ENCODE measurements around the gene ZNF652. TPM values are rescaled to one million over a fixed set of nuclear protein-coding genes. Genes with fewer than 3 reads are reported as not detected.

ZNF652 gene
- total and polyA plus RNA-seq, 2 of the 4 experiments (the other 2 are of a cell fraction) = 3.6 to 8.8 TPM

DNA sequence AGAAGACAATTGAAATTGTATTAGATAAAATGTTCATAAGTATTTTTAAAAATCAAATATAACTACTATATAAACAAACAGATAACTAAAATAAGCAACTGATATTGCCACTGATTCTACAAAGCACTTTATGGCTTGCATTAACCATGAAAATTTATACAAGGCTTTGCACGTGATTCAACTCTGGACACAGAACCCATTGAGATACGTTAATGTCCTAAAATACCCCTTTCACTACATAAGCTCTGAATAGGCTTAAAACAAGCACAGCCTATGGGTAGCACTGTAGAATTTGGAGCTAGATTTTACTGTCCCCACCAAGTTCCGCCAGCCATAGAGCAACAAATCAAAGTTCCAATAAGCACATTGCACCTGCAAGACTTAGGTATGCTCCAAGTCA is 4.5 kb downstream of the ZNF652 start:
- H3K4me2 ChIP-seq (ENCODE audit: low read depth, low read length) = no peak overlapping the region
- no peak overlapping the region for H3K56ac ChIP-seq (ENCODE audit: extremely low read depth, insufficient read depth, low read length)
- no peak overlapping the region for H2AK9ac ChIP-seq (replicated peaks; ENCODE audit: low read depth, low read length, poor library complexity)
- ChIA-PET POLR2A (ENCODE audit: unreplicated experiment) (interaction anchor here (0.6 kb wide), 1 partner anchor 98 kb away, joined by 16 read pairs; no protein-coding TSS in a partner anchor), CTCF (interaction anchor here (0.6 to 1.1 kb wide), 2 partner anchors 11 to 862 kb away, joined by 3 read pairs; no protein-coding TSS in a partner anchor)
- H3K27me3 ChIP-seq (ENCODE audit: control insufficient read depth, insufficient read depth, low read length) = no peaks in the 10 kb centered on the region
- DNase-seq (no peak), ATAC-seq (ENCODE audit: low read depth) (no peak)
- 100% methylated on average over 1 of the region's 3 CpGs; no CpG with 5 or more reads in 1 of the 2 experiments for WGBS, 2 experiments (ENCODE audit: extremely low coverage in 2 of 2, insufficient read length in 1 of 2)
- H2BK15ac ChIP-seq (ENCODE audit: low read depth, low read length) = no peak overlapping the region
- H3K4ac ChIP-seq (ENCODE audit: low read depth, low read length) = no peak overlapping the region
- H3K23ac ChIP-seq (ENCODE audit: low read depth, low read length) = no peak overlapping the region
- peaks cover 7% of the 10 kb centered on the region for H3K9me1 ChIP-seq (ENCODE audit: insufficient read depth, low read length)
- dilution Hi-C loops (cut with HindIII; ENCODE audit: low sequenced_read_pairs, unreplicated experiment) (no loop called here), in situ Hi-C loops (cut with MboI; ENCODE audit: low sequenced_read_pairs) (no loop called here), intact Hi-C loops (cut with micrococcal nuclease) (no loop called here)
- H2BK120ac ChIP-seq (ENCODE audit: low read depth, low read length) = no peak overlapping the region
- no peak overlapping the region for H3K9ac ChIP-seq (ENCODE audit: low read depth, low read length)
- peaks cover 21 to 59% of the 10 kb centered on the region in 2 experiments for H3K79me1 ChIP-seq (ENCODE audit: low read depth in 1 of 2, low read length in 2 of 2)
- no peak overlapping the region for H2BK5ac ChIP-seq (ENCODE audit: low read depth, low read length, poor library complexity, severe bottlenecking)
- H3K27ac ChIP-seq (ENCODE audit: insufficient read depth, low read length) = no peak overlapping the region
- no peaks in the 10 kb centered on the region for H3K9me3 ChIP-seq (ENCODE audit: control insufficient read depth, insufficient read depth, low read length)
- BruUV-seq (replicated peaks) = no TSS peak
- H2AFZ ChIP-seq (replicated peaks; ENCODE audit: low read length, poor library complexity) = no peak overlapping the region
- H4K8ac ChIP-seq (ENCODE audit: low read depth in 2 of 2, low read length in 2 of 2) = no peak overlapping the region
- H4K5ac ChIP-seq (ENCODE audit: low read depth, low read length) = no peak overlapping the region
- H3K14ac ChIP-seq (replicated peaks; ENCODE audit: low read depth, low read length) = no peak overlapping the region
- peaks cover 68% of the 10 kb centered on the region for H4K20me1 ChIP-seq (ENCODE audit: insufficient read depth, low read length)
- TF ChIP-seq MAFK (IDR thresholded peaks at IDR 0.05; ENCODE audit: low read depth, low read length) = no peak
- no peak for TF ChIP-seq BHLHE40 (IDR thresholded peaks at IDR 0.05; ENCODE audit: low read depth, low read length)
- no peak for TF ChIP-seq MAZ (IDR thresholded peaks at IDR 0.05; ENCODE audit: borderline replicate concordance, low read depth, low read length)
- TF ChIP-seq, protein P1, sequence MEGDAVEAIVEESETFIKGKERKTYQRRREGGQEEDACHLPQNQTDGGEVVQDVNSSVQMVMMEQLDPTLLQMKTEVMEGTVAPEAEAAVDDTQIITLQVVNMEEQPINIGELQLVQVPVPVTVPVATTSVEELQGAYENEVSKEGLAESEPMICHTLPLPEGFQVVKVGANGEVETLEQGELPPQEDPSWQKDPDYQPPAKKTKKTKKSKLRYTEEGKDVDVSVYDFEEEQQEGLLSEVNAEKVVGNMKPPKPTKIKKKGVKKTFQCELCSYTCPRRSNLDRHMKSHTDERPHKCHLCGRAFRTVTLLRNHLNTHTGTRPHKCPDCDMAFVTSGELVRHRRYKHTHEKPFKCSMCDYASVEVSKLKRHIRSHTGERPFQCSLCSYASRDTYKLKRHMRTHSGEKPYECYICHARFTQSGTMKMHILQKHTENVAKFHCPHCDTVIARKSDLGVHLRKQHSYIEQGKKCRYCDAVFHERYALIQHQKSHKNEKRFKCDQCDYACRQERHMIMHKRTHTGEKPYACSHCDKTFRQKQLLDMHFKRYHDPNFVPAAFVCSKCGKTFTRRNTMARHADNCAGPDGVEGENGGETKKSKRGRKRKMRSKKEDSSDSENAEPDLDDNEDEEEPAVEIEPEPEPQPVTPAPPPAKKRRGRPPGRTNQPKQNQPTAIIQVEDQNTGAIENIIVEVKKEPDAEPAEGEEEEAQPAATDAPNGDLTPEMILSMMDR (conservative IDR thresholded peaks at IDR 0.05; ENCODE audit: low read depth, low read length) = no peak
- no peak overlapping the region for H3K4me3 ChIP-seq (ENCODE audit: insufficient read depth, low read depth, low read length)
- H2BK20ac ChIP-seq (ENCODE audit: low read depth, low read length) = no peak overlapping the region
- H4K91ac ChIP-seq (ENCODE audit: insufficient read depth, low read depth, low read length) = no peak overlapping the region
- no peak overlapping the region for H2AK5ac ChIP-seq (ENCODE audit: low read depth, low read length)
- peaks cover 7% of the 10 kb centered on the region for H3K4me1 ChIP-seq (ENCODE audit: control insufficient read depth, insufficient read depth, low read length)
- H3K18ac ChIP-seq (ENCODE audit: low read depth, low read length) = no peak overlapping the region
- no peaks in the 10 kb centered on the region for H3K36me3 ChIP-seq (ENCODE audit: control insufficient read depth, insufficient read depth, low read length)

Data from IMR-90 (cell line).